PC-9 (cell line): Measurements from ENCODE around the gene GMPR2.

Experiments used
- EZH2 ChIP-seq: fragments of 200-600 bp; sonication (generic); IDR thresholded peaks from 2 replicates; pipeline ENCODE4 v1.8.0; 2017; ENCODE audit warnings: antibody characterized with exemption, low read depth
- TF ChIP-seq, protein P1 (sequence below): fragments of 200-600 bp; sonication (generic); conservative IDR thresholded peaks from 2 replicates; pipeline ENCODE4 v1.6.1; 2017; ENCODE audit warnings: mixed run types, antibody characterized with exemption, mild to moderate bottlenecking, moderate library complexity

DNA sequence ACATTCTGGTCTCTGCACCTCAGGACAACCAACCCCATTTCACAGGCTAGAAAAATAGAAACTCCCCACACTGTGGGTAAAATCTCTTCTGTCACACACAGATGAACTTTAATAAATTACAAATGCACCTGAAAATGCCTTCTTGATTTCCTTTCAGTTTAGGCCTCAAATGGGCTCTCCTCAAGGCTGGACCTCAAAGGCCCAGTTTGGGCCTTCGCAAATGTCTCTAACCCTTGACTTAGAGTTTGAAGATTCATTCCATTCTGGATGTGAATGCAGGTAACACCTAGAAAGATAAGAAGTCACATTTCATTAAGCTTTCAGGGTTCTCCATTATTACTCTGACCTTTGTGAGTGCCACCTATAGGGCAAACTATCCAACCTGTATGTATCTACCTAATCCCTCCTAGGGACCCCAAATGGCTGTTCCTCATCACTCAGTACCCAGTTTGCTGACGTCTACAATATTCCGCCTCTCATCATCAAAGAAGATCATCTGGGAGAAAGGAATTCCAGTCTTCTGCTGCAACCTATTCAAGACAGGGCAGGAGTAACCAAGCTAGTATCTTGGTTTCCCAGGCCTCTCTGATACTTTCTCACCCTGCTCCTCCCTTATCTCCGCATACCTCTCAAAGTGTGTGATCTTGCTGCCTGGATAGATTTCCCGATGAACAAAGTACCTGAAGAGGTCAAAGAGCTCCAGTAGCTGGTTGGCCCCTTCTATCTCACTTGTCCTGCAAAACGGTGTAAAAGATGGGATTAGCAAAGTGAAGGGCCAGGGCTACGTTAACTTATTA lies 18.7 kb upstream of the GMPR2 start:
- TF ChIP-seq, protein P1, sequence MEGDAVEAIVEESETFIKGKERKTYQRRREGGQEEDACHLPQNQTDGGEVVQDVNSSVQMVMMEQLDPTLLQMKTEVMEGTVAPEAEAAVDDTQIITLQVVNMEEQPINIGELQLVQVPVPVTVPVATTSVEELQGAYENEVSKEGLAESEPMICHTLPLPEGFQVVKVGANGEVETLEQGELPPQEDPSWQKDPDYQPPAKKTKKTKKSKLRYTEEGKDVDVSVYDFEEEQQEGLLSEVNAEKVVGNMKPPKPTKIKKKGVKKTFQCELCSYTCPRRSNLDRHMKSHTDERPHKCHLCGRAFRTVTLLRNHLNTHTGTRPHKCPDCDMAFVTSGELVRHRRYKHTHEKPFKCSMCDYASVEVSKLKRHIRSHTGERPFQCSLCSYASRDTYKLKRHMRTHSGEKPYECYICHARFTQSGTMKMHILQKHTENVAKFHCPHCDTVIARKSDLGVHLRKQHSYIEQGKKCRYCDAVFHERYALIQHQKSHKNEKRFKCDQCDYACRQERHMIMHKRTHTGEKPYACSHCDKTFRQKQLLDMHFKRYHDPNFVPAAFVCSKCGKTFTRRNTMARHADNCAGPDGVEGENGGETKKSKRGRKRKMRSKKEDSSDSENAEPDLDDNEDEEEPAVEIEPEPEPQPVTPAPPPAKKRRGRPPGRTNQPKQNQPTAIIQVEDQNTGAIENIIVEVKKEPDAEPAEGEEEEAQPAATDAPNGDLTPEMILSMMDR: no peak
- TF ChIP-seq EZH2: no peak
